Suprapubic skin (tissue), 4 donors: ENCODE results near the gene CHRM4. TPM values are rescaled to one million over a fixed set of nuclear protein-coding genes. Genes with fewer than 3 reads are reported as not detected.
A peak's percentile ranks its signal among the peaks of the same experiment; 100 is the strongest.
"Not testable (repeated sequence)": the region's sequence is repeated elsewhere in the genome, so short reads cannot be mapped to it uniquely, and the experiment has no call there.

Source experiments
- DNase-seq, 2 donors: peaks; one replicate each; pipeline ENCODE4 v3.0.0-alpha.2; 2019; ENCODE audit warnings: low spot score in 2 of 2
- H3K27ac ChIP-seq: fragments of 200-600 bp; sonication (generic); one replicate; pipeline ENCODE4 v1.5.1; 2019
- H3K27me3 ChIP-seq: fragments of 200-600 bp; sonication (generic); one replicate; pipeline ENCODE4 v1.5.1; 2019
- H3K36me3 ChIP-seq: fragments of 200-600 bp; sonication (generic); one replicate; pipeline ENCODE4 v1.5.1; 2019
- H3K4me1 ChIP-seq: fragments of 200-600 bp; sonication (generic); one replicate; pipeline ENCODE4 v1.5.1; 2019
- H3K4me3 ChIP-seq: fragments of 200-600 bp; sonication (generic); one replicate; pipeline ENCODE4 v1.5.1; 2019; ENCODE audit warnings: mild to moderate bottlenecking
- H3K9me3 ChIP-seq: fragments of 200-600 bp; sonication (generic); one replicate; pipeline ENCODE4 v1.5.1; 2019
- EP300 ChIP-seq: sonication (generic); formaldehyde crosslinking; IDR thresholded peaks from one replicate; pipeline ENCODE4 v1.6.1; 2017; ENCODE audit warnings: antibody characterized with exemption
- POLR2A ChIP-seq, 2 donors: fragments of 450-650 bp; IDR thresholded peaks; one replicate each; pipeline ENCODE4 v1.6.1; 2017; ENCODE audit warnings: antibody characterized with exemption in 2 of 2, mild to moderate bottlenecking in 2 of 2, moderate library complexity in 2 of 2
- POLR2AphosphoS5 ChIP-seq, 3 donors: sonication (generic); formaldehyde crosslinking; IDR thresholded peaks; one replicate each; pipeline ENCODE4 v1.6.1; 2017; ENCODE audit warnings: antibody characterized with exemption in 3 of 3
- WGBS: methylation state at CpG from one replicate; pipeline ENCODE4 v1.1.5; 2018; 5-methylcytosine and 5-hydroxymethylcytosine counted together
- total RNA-seq, 4 donors: library from RNA; depleted of rRNA; stranded (reverse); fragments of >200 nt; gene quantifications; one replicate each; pipeline ENCODE4 v1.1.0, GENCODE V29; 2016
- TF ChIP-seq, protein P1 (sequence below), 2 donors: fragments of 200-600 bp in 1 of 2; fragments of 450-650 bp in 1 of 2; sonication (generic) in 1 of 2; IDR thresholded peaks; one replicate each; pipeline ENCODE4 v1.5.1; 2016 to 2019; ENCODE audit warnings: antibody characterized with exemption in 2 of 2, mild to moderate bottlenecking in 1 of 2, moderate library complexity in 1 of 2

Gene CHRM4
- total RNA-seq, 4 donors from 2014 or later = 0.80 to 3.0 (median 2.6) TPM

DNA sequence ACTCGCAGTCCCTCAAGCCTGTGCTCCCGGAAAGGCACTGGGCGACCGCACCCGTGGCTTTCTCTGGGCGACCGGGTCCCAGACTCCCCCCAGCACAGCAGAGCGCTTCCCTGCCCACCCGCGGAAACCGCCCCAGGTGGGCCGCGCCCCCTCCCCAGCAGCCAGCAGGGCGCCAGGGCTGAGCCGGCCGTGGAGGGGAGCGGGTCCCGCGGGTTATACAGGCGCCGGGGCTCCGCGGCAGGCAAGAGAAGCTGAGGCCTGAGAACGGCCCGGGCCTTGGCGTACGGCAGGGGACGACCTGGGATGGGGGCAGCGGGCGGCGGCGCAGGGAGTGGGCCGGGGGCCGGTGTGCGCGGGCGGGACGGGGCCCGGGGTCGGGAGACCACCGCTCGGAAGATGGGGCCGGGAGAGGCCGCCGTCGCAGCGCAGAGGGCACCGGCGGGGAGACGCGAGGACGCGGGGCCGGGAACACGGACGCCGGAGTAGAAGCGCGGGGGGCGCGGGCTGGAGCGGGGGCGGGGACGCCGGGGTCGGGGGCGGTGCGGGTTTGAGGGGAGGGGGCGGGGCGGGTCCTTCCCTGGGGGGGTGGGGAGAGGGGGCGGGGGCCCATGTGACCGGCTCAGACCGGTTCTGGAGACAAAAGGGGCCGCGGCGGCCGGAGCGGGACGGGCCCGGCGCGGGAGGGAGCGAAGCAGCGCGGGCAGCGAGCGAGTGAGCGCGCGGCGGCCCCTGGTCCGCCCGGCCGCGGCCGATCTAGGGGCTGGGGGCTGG is 10.3 kb downstream of the CHRM4 start, which contains the start of gene MDK:
Gene MDK (plus strand): TSS at position 622 of the 771 bp plus-strand sequence. CDS start 389 bp downstream, outside the sequence.
- Histone ChIP-seq H3K27me3 (no peaks in the 10 kb centered on the region), H3K4me1 (peaks cover 33% of the 10 kb centered on the region), H3K36me3 (peaks cover 27% of the 10 kb centered on the region), H3K4me3 (peak within 1 kb of the TSS; percentile 70), H3K9me3 (no peaks in the 10 kb centered on the region), H3K27ac (peak within 1 kb of the TSS; percentile 79)
- TF ChIP-seq EP300 (no peak), POLR2A (IDR thresholded peaks at IDR 0.05) (no peak), POLR2AphosphoS5 (IDR thresholded peaks at IDR 0.05) (no peak)
- TF ChIP-seq, protein P1, sequence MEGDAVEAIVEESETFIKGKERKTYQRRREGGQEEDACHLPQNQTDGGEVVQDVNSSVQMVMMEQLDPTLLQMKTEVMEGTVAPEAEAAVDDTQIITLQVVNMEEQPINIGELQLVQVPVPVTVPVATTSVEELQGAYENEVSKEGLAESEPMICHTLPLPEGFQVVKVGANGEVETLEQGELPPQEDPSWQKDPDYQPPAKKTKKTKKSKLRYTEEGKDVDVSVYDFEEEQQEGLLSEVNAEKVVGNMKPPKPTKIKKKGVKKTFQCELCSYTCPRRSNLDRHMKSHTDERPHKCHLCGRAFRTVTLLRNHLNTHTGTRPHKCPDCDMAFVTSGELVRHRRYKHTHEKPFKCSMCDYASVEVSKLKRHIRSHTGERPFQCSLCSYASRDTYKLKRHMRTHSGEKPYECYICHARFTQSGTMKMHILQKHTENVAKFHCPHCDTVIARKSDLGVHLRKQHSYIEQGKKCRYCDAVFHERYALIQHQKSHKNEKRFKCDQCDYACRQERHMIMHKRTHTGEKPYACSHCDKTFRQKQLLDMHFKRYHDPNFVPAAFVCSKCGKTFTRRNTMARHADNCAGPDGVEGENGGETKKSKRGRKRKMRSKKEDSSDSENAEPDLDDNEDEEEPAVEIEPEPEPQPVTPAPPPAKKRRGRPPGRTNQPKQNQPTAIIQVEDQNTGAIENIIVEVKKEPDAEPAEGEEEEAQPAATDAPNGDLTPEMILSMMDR (IDR thresholded peaks at IDR 0.05) = no peak
- peak in 1 of 2 donors; percentile 68 for DNase-seq
- WGBS = no CpG with 5 or more reads among the region's 96 CpGs

DNA sequence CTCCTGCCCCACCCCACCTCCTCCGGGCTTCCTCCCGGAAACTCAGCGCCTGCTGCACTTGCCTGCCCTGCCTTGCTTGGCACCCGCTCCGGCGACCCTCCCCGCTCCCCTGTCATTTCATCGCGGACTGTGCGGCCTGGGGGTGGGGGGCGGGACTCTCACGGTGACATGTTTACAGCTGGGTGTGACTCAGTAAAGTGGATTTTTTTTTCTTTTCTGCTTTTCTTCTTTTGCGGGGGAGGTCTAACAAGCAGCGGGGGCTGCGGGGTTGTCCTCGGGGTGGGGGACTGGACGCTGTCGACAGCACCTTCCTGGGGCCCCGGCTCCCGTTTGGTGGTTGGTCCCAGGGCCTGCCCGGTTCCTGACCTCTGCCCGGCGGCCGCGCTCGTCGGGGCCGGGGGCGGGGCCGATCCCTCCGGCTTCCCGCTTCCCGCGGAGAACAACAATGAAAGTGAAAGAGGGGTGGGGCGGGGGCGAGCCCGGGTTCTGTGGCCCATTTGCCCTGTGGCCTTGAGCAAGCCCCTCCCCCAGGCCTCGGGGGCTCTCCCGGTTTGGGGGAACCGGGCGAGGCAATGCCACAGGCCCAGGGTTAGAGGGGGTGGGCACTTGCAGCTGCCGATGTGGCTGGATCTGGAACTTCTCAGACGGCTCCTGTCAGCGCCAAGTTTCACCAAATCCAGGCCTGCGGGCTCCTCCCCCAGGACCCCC is 11.1 kb downstream of the CHRM4 start:
- H3K4me1 ChIP-seq = peaks cover 33% of the 10 kb centered on the region
- H3K27ac ChIP-seq = peak overlapping the region; percentile 79
- TF ChIP-seq, protein P1 (IDR thresholded peaks at IDR 0.05) = no peak
- TF ChIP-seq EP300 = no peak
- TF ChIP-seq POLR2AphosphoS5 (IDR thresholded peaks at IDR 0.05) = no peak
- no peak for TF ChIP-seq POLR2A (IDR thresholded peaks at IDR 0.05)
- no peak for DNase-seq
- no peaks in the 10 kb centered on the region for H3K9me3 ChIP-seq
- no peaks in the 10 kb centered on the region for H3K27me3 ChIP-seq
- 2% methylated on average over 35 of the region's 45 CpGs for WGBS
- peaks cover 34% of the 10 kb centered on the region for H3K36me3 ChIP-seq
- peak overlapping the region; percentile 70 for H3K4me3 ChIP-seq

DNA sequence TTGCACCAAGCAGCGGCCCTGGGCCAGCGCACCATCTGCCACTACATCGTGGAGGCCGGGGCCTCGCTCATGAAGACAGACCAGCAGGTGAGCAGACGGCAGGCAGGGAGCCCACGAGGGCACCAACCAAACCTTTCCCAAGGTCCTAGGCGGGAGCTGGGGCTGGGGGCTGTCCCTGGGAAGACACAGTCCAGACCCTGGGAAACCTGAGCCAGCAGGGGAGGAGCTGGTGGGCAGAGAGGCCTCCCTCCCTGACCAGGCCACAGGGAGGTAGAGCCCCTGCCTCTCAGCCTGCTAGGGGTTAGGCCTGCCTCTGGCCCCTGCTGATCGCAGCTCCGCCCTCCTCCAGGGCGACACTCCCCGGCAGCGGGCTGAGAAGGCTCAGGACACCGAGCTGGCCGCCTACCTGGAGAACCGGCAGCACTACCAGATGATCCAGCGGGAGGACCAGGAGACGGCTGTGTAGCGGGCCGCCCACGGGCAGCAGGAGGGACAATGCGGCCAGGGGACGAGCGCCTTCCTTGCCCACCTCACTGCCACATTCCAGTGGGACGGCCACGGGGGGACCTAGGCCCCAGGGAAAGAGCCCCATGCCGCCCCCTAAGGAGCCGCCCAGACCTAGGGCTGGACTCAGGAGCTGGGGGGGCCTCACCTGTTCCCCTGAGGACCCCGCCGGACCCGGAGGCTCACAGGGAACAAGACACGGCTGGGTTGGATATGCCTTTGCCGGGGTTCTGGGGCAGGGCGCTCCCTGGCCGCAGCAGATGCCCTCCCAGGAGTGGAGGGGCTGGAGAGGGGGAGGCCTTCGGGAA is 11.9 kb downstream of the CHRM4 start:
- not testable (repeated sequence) for H3K9me3 ChIP-seq, H3K27me3 ChIP-seq, DNase-seq
- peaks cover 42% of the 10 kb centered on the region for H3K36me3 ChIP-seq
- 56% methylated on average over 19 of the region's 36 CpGs for WGBS
- peaks cover 33% of the 10 kb centered on the region for H3K4me1 ChIP-seq
- peak overlapping the region; percentile 79 for H3K27ac ChIP-seq
- peak overlapping the region; percentile 70 for H3K4me3 ChIP-seq

DNA sequence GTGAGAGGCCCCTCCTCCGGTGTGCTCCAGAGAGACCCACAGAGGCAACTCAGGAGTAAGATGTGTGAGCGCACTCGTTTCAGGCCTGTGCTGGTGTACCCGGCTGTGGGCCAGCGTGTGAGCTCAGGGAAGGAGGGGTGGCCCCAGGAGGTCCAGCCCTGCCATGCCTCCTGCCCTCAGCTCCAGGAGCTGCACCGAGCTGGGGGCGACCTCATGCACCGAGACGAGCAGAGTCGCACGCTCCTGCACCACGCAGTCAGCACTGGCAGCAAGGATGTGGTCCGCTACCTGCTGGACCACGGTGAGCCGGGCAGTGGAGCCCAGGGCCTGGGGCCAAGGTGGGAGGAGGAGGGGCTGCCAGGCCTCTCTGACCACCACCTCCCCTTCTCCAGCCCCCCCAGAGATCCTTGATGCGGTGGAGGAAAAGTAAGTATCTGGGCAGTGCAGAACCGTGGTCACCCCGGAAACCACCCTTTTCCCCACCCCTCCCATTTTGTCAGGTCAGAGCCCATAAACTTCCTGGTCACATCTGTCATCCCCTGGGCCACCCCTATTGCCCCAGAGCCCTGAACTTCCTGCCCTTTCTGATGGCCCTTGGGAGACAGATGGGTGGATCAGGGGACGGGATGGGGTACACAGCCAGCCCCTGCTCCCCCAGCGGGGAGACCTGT is 12.6 kb downstream of the CHRM4 start:
- H3K4me3 ChIP-seq = no peak overlapping the region
- peaks cover 33% of the 10 kb centered on the region for H3K4me1 ChIP-seq
- peaks cover 49% of the 10 kb centered on the region for H3K36me3 ChIP-seq
- TF ChIP-seq POLR2A (IDR thresholded peaks at IDR 0.05) (no peak), POLR2AphosphoS5 (IDR thresholded peaks at IDR 0.05) (no peak), EP300 (no peak)
- TF ChIP-seq, protein P1 (IDR thresholded peaks at IDR 0.05) = no peak
- peak overlapping the region; percentile 79 for H3K27ac ChIP-seq
- DNase-seq = no peak
- WGBS = 71% methylated on average over 9 of the region's 20 CpGs
- H3K9me3 ChIP-seq = no peaks in the 10 kb centered on the region
- no peaks in the 10 kb centered on the region for H3K27me3 ChIP-seq

DNA sequence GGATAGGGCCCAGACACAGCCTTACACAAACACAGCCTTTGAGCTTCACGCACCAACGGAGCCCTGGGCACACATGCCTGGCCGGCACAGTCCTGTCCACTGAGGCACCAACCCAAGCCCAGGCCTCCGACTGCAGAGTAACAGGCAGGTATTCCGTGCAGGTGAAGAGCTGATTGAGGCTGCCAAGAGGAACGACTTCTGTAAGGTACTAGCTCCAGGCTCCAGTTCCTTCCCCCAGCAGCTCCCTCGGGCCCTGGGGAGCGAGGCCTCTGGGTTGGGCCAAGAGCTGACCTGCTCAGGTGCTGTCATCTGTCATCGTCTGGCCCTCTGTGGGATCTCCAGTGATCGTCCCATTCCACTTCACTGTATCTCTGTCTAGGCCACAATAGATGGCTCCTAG is 13.3 kb downstream of the CHRM4 start:
- H3K4me1 ChIP-seq = peaks cover 33% of the 10 kb centered on the region
- peaks cover 56% of the 10 kb centered on the region for H3K36me3 ChIP-seq
- H3K27ac ChIP-seq = no peak overlapping the region
- 72% methylated on average over 4 of the region's 10 CpGs for WGBS
- H3K9me3 ChIP-seq = no peaks in the 10 kb centered on the region
- TF ChIP-seq, protein P1 (IDR thresholded peaks at IDR 0.05) = no peak
- TF ChIP-seq EP300 = no peak
- TF ChIP-seq POLR2AphosphoS5 (IDR thresholded peaks at IDR 0.05) = no peak
- TF ChIP-seq POLR2A (IDR thresholded peaks at IDR 0.05) = no peak
- H3K4me3 ChIP-seq = no peak overlapping the region
- no peak for DNase-seq
- no peaks in the 10 kb centered on the region for H3K27me3 ChIP-seq
